Esophagus squamous epithelium (tissue), 4 donors: Measurements from ENCODE around the gene CCDC38.

Experiments used
- POLR2A ChIP-seq, 4 donors: fragments of 450-650 bp; IDR thresholded peaks; one replicate each; pipeline ENCODE4 v1.6.1; 2017; ENCODE audit warnings: antibody characterized with exemption in 4 of 4, mild to moderate bottlenecking in 4 of 4, moderate library complexity in 3 of 4
- TF ChIP-seq, protein P1 (sequence below), 6 experiments: fragments of 450-650 bp in 4 of 6; fragments of 200-600 bp in 2 of 6; sonication (generic) in 2 of 6; IDR thresholded peaks; one replicate each; pipeline ENCODE4 v1.5.1; 2016 to 2019; ENCODE audit warnings: antibody characterized with exemption in 6 of 6, mild to moderate bottlenecking in 4 of 6, moderate library complexity in 4 of 6

- TF ChIP-seq, protein P1, sequence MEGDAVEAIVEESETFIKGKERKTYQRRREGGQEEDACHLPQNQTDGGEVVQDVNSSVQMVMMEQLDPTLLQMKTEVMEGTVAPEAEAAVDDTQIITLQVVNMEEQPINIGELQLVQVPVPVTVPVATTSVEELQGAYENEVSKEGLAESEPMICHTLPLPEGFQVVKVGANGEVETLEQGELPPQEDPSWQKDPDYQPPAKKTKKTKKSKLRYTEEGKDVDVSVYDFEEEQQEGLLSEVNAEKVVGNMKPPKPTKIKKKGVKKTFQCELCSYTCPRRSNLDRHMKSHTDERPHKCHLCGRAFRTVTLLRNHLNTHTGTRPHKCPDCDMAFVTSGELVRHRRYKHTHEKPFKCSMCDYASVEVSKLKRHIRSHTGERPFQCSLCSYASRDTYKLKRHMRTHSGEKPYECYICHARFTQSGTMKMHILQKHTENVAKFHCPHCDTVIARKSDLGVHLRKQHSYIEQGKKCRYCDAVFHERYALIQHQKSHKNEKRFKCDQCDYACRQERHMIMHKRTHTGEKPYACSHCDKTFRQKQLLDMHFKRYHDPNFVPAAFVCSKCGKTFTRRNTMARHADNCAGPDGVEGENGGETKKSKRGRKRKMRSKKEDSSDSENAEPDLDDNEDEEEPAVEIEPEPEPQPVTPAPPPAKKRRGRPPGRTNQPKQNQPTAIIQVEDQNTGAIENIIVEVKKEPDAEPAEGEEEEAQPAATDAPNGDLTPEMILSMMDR (IDR thresholded peaks at IDR 0.05): no peak
- TF ChIP-seq POLR2A (IDR thresholded peaks at IDR 0.05): no peak
Observed at GRCh38 chr12:95859947-95860850, 82.2 kb downstream of the CCDC38 start.
